Left lung (tissue), 10 donors: ENCODE data around the gene THAP12. TPM values are rescaled to one million over a fixed set of nuclear protein-coding genes. Genes with fewer than 3 reads are reported as not detected.

Experiments used
- ATAC-seq: fragments of 200-7000 bp; cut with Tn5 transposase; one replicate; pipeline ENCODE4 v1.9.1; 2020; ENCODE audit warnings: moderate library complexity
- DNase-seq, 4 donors: peaks; one replicate each; pipeline ENCODE4 v3.0.0-alpha.2; 2013 to 2020
- H3K27ac ChIP-seq, 2 donors: fragments of 200-600 bp; sonication (generic) in 1 of 2; one replicate each; pipeline versions ENCODE4 v1.5.0 to v1.8.0; 2020 to 2021
- H3K27me3 ChIP-seq, 2 donors: fragments of 200-600 bp; sonication (generic) in 1 of 2; one replicate each; pipeline versions ENCODE4 v1.5.0 to v1.8.0; 2020 to 2021
- H3K36me3 ChIP-seq, 2 donors: fragments of 200-600 bp; sonication (generic) in 1 of 2; one replicate each; pipeline versions ENCODE4 v1.5.0 to v1.8.0; 2020 to 2021
- H3K4me1 ChIP-seq, 2 donors: fragments of 200-600 bp; one replicate each; pipeline ENCODE4 v1.8.0; 2021
- H3K4me3 ChIP-seq, 2 donors: fragments of 200-600 bp; sonication (generic) in 1 of 2; one replicate each; pipeline versions ENCODE4 v1.5.0 to v1.8.0; 2020 to 2021; ENCODE audit warnings: mild to moderate bottlenecking in 1 of 2
- H3K9me3 ChIP-seq, 2 donors: fragments of 200-600 bp; sonication (generic) in 1 of 2; one replicate each; pipeline versions ENCODE4 v1.5.0 to v1.8.0; 2020 to 2021
- intact Hi-C, 2 donors: fragments of 100-400 bp; cut with DNase I; formaldehyde crosslinking; loops; one replicate each; pipeline versions ENCODE4 v1.11.2 to v1.14.2; 2022
- polyA plus RNA-seq, 6 donors: library from polyadenylated mRNA; unstranded; fragments of 120-200 nt; gene quantifications; one replicate each; pipeline ENCODE4 v1.2.1, GENCODE V29; 2013; ENCODE audit not compliant: insufficient read length in 6 of 6
- total RNA-seq, 2 donors: library from RNA; stranded (reverse); fragmentation: NEBNext Ultra II Directional; extraction: Animal tissue kit (Norgen Biotek cat#: 25700); gene quantifications; one replicate each; pipeline ENCODE4 v1.2.1, GENCODE V29; 2021
- TF ChIP-seq, protein P1 (sequence below), 2 donors: fragments of 200-600 bp; sonication (generic) in 1 of 2; IDR thresholded peaks; one replicate each; pipeline versions ENCODE4 v1.5.0 to v1.8.0; 2021; ENCODE audit warnings: antibody characterized with exemption in 2 of 2
- donor health status: DM: no; HTN: yes; CAD: no.
- donor health status: DM: no; HTN: no; CAD: no.

Gene THAP12
- total and polyA plus RNA-seq, 8 donors = 27.1 to 108 (median 94.6) TPM

DNA sequence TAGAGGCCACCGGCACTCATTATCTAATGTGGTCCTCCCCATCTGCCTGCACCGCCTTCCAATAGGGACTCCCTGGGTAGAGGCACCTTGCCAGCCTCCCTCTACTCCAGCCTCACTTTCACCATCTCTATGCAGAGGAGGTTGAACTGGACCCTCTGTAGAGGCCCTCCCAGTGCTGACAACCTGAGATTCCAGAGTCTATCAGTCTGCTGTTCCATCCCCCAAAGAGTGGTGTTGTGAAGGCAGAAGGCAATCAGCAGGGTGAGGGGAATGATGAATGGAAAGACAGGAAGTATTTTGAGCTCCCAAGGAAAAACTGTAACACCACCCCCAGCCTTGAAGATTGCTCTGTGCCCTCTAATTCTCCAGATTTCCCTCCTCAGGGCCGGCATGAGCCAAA is 77.9 kb downstream of the THAP12 start:
- Histone ChIP-seq H3K27ac (no peak overlapping the region), H3K36me3 (no peaks in the 10 kb centered on the region), H3K9me3 (no peaks in the 10 kb centered on the region), H3K4me3 (no peak overlapping the region), H3K4me1 (no peaks in the 10 kb centered on the region), H3K27me3 (no peaks in the 10 kb centered on the region)
- TF ChIP-seq, protein P1, sequence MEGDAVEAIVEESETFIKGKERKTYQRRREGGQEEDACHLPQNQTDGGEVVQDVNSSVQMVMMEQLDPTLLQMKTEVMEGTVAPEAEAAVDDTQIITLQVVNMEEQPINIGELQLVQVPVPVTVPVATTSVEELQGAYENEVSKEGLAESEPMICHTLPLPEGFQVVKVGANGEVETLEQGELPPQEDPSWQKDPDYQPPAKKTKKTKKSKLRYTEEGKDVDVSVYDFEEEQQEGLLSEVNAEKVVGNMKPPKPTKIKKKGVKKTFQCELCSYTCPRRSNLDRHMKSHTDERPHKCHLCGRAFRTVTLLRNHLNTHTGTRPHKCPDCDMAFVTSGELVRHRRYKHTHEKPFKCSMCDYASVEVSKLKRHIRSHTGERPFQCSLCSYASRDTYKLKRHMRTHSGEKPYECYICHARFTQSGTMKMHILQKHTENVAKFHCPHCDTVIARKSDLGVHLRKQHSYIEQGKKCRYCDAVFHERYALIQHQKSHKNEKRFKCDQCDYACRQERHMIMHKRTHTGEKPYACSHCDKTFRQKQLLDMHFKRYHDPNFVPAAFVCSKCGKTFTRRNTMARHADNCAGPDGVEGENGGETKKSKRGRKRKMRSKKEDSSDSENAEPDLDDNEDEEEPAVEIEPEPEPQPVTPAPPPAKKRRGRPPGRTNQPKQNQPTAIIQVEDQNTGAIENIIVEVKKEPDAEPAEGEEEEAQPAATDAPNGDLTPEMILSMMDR (IDR thresholded peaks at IDR 0.05) = no peak
- no peak for ATAC-seq
- intact Hi-C loops = no loop called here
- no peak for DNase-seq

Other genes with a start within 250 kb of the THAP12 start
- gene WNT11, start 174.6 kb downstream of the THAP12 start, total RNA-seq = 1 to 10 TPM; 1.3 to 4.8 TPM
- 10 to 100 TPM; 42.8 to 64.0 (median 57.3) TPM for gene WNT11, start 174.6 kb downstream of the THAP12 start, polyA plus RNA-seq
- gene GVQW3, start 191 bp upstream of the THAP12 start, total RNA-seq = 1 to 10 TPM; 1.4 to 2.9 TPM
- 10 to 100 TPM; 19.5 to 24.3 (median 21.9) TPM for gene GVQW3, start 191 bp upstream of the THAP12 start, polyA plus RNA-seq
- gene EMSY, start 63.9 kb upstream of the THAP12 start, total RNA-seq = 10 to 100 TPM; 18.2 to 24.8 TPM
- 10 to 100 TPM; 34.9 to 43.9 (median 38.5) TPM for gene EMSY, start 63.9 kb upstream of the THAP12 start, polyA plus RNA-seq